ENCODE measurements around the gene OR6B2.

OR6B2 gene

DNA sequence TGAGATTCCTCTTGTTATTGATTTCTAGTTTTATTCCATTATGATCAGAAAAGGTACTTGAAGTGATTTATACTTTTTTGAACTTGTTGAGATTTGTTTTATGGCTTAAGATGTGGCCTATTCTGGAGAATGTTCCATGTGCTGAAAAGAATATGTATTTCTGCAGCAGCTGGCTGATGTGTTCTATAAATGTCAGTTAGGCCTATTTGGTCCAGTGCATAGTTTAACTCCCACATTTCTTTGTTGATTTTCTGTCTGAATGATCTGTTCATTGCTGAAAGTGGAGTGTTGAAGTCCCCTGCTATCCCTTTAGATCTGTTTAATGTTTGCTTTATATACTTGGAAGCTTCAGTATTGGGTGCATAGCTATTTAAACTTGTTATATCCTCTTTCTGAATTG is 7.1 kb upstream of the OR6B2 start:
- no peak for DNase-seq

DNA sequence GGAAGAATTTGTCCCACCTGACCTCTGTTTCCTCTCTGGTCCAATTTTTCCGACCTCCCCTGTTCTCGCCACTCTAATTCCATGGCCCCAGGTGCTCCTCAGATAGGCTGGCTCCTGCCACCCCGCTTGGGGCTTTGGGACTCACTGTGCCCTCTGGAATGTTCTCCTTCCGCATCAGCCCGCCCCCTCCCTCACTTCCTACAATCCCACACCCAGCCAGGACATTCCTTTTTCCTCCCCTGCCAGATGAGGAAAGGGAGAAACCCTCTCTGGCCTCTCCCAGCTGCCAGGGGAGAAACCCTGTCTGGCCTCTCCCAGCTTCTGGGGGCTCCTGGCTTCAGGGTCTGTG is 3.1 kb upstream of the OR6B2 start:
- no peak for DNase-seq

DNA sequence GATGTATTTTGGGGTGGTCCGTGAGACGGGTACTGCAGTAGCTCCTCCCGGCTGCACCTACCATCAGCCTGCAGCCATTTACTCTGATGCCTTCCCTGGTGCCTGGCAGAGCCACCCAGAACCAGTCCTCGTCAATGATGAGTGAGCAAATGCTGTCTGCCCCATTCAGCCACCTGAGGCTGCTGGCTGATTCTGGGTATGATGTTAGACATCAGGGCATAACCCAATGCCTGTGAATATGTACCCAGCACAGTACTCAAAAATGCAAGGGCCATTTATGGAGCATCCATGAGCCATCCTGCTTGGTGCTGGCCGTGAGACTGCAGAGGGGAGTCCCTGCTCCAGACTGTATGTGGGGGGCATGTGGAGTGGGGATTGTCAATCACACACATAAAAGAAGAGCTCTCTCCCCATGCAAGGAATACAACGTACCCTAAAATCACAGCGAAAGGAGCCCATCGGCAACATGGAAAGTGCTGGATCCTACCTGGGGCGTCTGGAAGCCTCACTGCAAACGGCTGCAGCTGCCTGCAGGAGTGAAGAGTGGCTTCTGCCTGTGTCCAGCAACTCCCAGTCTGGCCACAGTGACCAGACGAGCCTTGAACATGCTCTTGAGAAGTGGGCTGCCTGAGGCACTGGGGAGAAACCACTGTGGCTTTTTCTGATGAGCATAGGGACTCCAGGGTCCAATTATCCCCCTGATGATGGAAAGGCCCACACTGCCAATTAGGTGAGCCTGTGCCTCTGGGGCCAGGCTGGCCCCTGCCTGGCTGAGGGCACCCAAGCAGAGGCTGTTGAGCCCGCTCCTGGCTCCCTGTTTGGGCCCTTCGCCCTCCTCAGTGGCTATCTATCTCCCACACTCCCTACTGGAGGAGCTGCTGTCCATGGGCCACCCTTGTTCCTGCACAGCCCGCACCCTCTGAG is 2.4 kb upstream of the OR6B2 start:
- DNase-seq, result no peak

DNA sequence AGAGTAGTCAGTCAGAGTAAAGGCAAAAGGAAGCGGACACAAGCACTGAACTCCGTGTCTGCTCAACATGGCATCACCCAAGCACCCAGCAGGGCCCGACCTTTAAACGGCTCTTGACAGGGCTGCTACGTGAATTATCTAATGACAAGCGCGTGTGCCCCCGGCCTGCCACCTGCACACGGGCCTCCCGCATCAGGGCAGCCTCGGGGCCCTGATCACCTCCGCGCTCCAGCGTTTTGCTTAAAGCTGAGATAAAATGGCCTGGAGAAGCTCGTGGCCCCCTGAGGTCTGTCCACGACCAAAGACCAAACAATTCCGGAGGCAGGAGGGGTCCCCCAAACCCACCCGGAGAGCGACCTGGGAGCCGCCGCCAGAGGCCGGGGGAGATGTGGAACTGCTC is 5.5 kb downstream of the OR6B2 start:
- peak in 1 of 2 experiments; percentile 9 for DNase-seq

DNA sequence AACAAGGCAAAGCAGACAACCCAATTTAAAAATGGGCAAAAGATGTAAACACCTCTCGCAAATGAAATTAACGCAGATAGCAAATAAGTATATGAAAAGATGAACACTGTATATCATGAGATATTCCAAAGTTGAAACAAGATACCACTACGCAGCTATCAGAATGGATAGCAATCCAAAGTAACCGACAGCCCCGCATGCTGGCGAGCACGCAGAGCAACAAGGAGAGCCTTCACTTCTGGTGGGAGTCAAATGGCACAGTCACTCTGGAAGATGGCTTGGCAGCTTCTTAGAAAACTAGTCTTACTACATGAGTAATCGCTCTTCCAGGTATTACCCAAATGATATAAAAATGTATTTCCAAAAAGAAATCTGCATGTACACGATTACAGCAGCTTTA is 6.4 kb downstream of the OR6B2 start:
- no peak for DNase-seq

DNA sequence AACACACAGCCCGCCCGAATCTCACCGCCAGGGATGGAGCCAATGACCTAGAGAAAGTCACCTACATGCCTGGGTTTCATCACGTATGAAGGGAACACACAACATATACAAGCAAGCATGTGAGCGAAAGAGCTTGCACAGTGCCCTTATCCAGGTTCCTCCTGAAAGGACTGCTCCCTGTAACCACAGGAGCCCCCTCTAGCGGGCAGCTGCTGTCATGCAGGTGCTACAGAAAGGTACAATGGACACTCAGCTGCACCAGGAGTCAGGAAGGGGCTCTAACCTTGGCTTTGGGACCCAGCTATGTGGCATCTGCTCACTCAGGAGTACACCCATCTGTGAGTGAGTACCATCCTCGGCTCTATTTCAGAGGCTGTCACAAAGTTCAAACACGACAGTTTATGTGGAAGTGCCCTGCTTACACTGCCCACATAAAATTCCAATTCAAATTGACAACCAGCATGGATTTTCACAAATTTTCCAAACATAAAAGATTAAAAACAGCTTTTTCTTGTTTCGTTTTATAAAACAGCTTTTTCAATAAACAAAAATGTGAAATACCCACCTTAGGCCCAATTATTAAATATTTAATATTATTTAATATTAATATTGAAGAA is 8.6 kb downstream of the OR6B2 start:
- peak in 1 of 2 experiments; percentile 40 for DNase-seq

DNA sequence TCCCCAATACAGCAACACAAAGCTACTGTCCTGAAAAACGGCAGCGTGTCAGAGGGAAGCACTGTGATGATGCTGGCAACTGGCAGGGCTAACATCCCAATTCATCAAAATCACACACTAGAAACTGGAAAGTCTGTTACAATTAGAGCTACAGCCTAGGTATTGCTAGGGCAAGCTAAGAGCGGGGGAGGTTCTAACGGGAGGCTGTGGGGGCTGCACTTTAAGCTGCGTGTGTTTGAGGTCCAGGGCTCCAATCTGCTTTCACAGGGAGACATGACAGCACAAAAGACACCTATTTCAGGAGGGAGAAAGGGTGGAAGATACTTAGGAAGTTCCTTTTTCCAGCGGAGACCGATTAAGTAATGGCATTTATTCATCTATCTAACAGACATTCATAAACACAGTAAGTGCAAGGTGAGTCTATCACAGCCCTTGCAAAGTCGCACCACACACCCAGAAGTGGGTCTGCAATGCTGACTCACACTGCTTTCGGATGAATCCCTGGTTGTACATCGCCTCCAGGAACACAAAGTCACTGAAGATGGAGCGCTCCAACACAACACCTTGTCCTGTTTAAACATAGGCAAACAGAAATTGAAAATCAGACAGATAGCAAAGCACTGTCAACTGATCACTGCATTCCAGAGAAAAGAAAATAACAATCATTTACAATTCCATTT is 12.0 kb downstream of the OR6B2 start:
- no peak for DNase-seq

DNA sequence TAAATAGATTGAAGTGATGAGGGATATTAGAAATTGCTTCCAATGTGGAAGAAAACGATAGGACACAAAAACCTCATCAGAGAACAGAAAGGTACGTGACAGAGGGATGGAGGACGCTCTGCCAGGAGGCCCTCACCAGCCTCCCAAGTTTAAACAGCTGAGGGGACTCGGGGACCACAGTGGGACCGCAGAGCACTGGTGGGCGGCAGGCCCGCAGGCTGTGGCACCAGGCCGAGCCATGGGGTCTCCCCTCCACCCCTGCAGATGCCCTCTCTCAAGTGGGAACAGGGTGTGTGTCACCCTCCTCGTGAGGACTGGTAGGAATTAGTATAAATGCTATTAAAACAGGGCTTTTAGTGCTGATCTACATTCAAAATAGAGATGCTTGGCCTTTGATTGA is 15.9 kb downstream of the OR6B2 start:
- no peak for DNase-seq

DNA sequence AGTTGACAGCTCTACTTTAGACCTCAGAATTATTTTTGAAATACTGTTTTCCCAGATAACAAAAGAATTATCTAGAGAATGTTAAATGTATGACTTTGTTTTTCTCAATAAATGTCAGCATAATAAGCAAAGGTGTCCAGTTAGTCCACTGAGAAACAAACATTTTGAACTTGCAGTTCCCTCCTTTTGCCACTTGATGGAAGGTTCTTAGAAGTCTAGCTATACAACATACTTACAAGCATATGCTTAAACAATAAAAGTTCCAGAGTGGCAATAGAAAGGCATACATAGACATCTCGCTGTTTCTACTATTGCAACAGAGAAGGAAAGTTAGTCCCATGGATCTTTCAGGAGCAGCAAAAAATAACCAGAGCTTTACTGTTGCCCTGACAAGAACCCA is 16.9 kb downstream of the OR6B2 start:
- DNase-seq, result peak in 1 of 2 experiments; percentile 46

DNA sequence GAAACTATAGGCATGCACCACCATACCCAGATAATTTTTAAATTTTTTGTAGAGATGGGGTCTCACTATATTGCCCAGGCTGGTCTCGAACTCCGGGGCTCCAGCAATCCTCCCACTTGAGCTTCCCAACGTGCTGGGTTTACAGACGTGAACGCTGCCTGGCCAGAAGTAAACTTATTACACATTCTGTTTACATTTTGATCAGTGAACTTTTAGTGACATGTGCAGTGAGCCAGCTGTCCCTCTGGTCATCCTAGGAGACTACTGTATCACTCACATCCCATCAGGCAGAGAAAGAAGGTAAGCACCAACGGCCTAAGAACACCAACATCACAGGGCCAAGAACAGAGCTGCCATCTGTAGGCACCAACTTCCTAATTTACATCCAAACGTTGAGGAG is 27.2 kb downstream of the OR6B2 start:
- DNase-seq, result no peak

DNA sequence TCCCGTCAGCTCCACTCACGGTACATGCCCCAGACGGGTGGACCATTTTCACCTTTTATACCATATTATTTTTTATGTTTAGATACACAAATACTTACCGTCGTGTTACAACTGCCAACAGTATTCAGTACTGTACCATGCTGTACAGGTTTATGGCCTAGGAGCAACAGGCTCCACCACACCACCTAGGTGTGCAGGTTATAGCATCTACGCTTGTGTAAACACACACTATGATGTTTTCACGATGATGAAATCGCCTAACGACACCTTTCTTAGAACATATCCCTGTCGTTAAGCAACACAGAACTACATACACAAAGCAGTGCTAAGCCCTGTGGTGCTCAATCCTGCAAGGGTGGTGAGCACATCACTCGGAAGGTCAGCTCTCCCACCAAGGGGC is 29.6 kb downstream of the OR6B2 start:
- no peak for DNase-seq

DNA sequence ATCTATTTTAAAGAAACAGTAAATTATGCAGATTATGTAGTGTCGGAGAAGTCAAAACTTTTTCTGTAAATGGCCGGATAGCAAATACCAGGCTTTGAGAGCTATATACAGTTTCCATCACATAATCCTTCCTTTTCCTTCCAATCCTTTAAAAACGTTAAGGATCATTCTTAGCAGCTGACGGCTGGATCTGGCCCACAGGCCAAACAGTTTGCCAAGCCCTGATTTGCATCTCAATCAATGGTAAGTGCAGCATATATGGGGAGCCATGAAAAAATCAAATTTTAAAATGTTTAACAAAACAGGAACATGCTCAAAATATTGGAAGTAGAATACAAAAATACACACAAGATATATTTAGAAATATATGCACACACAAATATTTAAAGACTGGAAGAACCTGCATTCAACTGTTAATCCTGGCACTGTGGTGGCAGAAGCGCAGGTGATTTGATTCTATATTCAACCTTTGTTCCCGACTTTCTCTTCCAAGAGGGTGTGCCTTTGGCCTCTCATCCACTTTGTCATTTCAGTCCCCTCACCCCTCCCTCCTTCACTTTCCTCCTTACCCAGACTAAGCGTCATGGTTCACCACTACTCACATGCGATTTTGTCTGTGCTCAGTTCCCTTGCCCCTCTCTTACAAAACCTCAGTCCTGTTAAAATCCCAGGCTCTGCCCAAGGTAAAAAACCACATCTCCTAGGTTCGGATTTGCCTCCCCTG is 32.4 kb downstream of the OR6B2 start:
- DNase-seq, result no peak

DNA sequence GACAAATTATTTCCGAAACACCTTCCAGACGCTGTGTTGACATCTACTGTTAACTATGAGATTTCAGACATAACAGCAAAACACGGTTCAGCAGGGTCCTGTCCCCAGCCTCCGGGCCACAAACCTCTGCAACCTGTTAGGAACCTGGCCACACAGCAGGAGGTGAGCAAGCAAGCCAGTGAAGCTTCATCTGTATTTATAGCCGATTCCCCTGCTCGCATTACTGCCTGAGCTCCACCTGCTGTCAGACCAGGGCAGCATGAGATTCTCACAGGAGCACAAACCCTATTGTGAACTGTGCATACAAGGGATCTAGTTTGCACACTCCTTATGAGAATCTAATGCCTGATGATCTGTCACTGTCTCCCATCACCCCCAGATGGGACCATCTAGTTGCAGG is 36.1 kb downstream of the OR6B2 start:
- no peak for DNase-seq

DNA sequence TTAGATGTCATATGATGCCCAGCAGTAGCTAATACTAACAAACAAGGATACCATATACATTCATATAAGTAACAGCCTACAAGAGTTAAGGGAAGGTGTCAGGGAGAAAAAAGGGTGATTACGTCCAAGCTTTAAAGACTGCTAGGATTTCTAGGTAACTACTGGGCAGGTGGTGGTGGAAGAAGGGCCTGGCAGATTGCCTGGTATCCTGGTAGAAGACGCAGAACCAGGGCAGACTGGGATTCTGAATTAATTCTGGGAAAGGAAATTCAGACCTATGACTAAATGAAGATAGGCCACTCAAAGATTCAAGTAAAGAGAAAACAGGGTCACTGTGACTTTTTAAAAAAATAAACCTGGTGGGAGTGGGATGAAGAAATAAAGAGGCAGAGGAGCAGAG is 36.9 kb downstream of the OR6B2 start:
- no peak for DNase-seq

DNA sequence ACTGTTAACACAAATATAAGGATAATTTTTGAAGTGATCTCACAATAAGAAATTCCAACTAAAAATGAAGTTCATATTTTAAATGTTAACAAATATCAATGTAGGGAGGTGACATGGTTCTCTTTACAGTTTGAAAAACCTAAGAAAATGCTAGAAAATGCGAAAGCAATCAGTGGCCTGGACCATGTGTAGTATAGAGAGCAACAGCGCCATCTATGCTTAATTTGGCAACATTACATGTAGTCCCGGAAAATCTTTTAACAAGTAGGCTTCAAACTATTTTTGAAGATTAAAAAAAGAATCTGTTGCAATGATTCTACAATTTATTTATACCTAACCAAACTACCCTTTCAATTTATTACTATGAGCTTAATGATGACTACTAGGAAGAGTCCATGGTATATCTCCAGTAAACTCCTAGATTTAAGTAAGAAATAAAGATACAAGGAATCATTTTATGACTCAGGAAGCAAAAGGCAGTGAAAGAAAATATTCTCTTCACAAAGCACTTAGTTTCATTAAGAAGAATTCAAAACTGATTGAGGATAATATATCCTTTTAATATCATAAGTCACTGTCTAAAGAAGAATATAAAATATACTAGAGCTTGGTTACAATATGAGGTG is 38.4 kb downstream of the OR6B2 start:
- DNase-seq, result peak in 1 of 2 experiments; percentile 58

DNA sequence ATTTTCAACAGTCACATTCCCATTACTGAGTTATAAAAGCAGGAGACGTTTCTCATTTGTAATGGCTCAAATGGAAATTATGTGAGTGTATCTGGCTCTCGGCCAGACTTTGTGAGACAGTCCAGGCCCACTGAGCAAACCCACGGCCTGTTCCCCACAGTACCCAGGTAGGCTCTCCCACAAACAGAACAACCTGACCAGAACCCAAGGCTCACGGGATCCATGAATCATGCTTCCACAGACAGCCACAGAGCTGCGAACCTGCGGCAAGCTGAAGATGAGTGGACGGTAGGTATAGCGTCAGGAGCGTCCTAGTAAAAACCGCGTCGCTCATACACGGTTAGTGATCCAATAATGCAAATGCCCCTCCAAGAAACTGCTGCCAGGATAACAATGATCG is 39.3 kb downstream of the OR6B2 start:
- DNase-seq, result no peak

DNA sequence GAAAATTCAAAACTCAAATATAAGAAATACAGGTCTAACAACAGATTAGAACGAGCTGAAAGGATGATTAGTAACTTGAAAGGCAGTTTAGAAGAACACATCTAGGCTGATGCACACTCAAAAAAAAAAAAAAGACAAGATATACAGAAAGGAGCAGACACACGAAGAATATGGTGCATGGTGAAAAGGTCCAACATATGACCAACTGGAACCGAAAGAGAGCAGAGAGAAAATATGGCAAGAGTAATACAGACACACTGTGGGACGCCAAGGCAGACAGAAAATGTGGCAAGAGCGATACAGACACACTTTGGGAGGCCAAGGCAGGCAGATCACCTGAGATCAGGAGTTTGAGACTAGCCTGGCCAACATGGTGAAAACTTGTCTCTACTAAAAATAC is 44.9 kb downstream of the OR6B2 start:
- no peak for DNase-seq

DNA sequence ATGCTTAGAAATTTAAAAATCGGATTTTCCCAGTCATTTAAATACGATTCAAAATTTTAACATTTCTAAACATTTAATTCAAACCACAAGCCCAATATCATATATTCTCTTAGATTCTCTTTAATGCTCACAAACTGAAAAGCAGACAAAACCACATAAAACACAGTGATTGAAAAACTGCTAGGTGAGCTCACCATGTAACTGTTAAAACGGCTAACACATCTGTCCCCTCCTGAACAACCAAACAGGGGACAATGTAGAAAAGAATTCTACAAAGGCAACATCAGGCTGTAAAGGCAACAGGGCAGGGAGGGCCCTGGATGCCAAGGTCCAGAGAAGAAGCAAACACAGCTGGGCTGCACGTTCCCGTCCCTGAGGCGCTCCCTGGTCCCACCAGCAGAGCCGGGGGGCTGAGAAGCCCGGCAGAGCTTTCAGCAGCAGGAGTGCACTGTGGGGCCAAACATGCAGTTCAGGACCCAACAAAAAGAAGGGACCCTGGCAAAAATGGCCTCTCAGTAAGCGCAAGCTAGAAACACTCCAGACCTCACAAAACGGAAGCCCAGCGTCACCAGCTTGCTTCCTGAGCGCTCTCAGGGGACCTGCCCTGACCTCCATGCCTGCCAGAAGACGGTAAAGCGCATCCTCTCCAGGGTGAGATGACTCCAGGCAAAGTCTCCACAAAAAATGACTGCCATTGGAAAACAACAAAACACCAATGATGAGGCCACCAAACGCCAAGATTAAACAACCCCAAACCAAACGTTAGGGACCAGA is 45.6 kb downstream of the OR6B2 start:
- DNase-seq, result no peak

DNA sequence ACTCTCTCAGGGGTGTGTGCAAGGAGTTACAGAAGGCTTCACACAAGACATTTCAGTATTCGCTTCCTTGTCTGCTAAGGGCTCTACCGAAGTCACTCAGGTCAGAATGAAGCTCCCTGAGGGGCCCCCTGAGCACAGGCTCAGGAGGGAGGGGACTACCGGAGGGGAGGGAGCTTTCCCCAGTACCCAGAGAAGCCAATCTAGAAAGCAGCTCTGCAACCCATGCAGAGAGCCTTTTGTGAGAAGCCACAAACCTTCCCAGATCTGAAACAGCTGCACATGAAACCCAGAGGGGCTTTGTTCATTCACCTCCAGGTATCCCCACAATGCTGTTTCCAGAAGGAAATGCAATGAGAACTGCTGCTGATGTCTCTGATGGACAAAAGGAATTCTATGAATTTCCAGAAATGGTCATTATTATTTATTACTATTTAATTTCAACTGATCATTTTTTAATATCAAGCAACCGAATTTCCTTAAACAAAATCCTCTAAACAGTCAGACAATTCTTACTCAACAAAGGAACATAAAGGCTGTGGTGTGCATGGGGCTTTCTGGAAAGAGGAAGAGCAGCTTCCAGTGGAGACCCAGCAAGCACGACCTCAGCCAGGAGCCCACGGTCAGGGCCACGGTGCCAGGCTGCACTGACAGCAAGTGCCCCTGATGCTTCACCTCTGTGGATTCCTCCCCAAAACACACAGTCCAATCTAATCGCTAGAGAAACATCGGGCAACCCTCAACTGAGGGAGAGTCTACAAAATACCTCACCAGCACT is 47.0 kb downstream of the OR6B2 start:
- DNase-seq, result no peak
